GM19240 (cell line): ENCODE data around the gene USH2A.

ENCODE experiments used
- DNase-seq: peaks from one replicate; pipeline ENCODE4 v3.0.0; 2011; ENCODE audit warnings: low spot score; ENCODE audit not compliant: insufficient read length

The USH2A gene

GRCh38 chr1:215603319-215603718 lies 819.9 kb downstream of the USH2A start:
- DNase-seq = no peak

GRCh38 chr1:215601276-215601675 lies 822.0 kb downstream of the USH2A start:
- DNase-seq = no peak

- no peak for DNase-seq
Observed at GRCh38 chr1:215600867-215601266, 822.4 kb downstream of the USH2A start.

- DNase-seq = no peak
Observed at GRCh38 chr1:215600258-215600792, 822.9 kb downstream of the USH2A start.

GRCh38 chr1:215599418-215600074 lies 823.7 kb downstream of the USH2A start:
- DNase-seq = no peak

- no peak for DNase-seq
Observed at GRCh38 chr1:215597961-215598360, 825.3 kb downstream of the USH2A start.

- DNase-seq = no peak
Observed at GRCh38 chr1:215595231-215595630, 828.0 kb downstream of the USH2A start.

- DNase-seq = no peak
Observed at GRCh38 chr1:215594640-215595039, 828.6 kb downstream of the USH2A start.

GRCh38 chr1:215590779-215591491 lies 832.3 kb downstream of the USH2A start:
- DNase-seq = no peak

- no peak for DNase-seq
Observed at GRCh38 chr1:215589650-215590435, 833.4 kb downstream of the USH2A start.

GRCh38 chr1:215584389-215584788 lies 838.9 kb downstream of the USH2A start:
- no peak for DNase-seq

GRCh38 chr1:215583185-215583749 lies 840.0 kb downstream of the USH2A start:
- no peak for DNase-seq

- DNase-seq = no peak
Observed at GRCh38 chr1:215581896-215582295, 841.4 kb downstream of the USH2A start.
